ENCODE data around the gene SEMA3A.

The SEMA3A gene

GRCh38 chr7:84195295-84196060 lies 889 bp upstream of the SEMA3A start:
- DNase-seq (ENCODE audit: low read depth), result no peak

DNA sequence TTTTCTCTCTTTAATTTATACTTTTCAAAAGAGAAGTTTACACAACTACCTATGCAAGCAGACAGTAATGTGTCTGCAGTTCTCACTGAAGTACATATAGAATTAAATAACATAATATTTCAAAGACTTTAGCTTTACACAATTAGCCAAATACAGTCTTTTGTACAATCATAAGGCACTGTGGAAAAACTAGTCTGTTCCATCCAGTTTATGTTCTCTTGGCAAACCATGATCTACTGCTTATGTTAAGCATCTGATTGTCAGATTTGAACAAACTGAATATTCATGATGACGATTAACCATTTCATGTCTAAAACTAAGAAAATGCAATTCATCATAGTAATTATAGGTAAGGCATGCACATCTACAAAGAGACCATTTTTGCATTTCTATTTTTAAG lies 842 bp downstream of the SEMA3A start:
- DNase-seq (ENCODE audit: low read depth), result no peak

DNA sequence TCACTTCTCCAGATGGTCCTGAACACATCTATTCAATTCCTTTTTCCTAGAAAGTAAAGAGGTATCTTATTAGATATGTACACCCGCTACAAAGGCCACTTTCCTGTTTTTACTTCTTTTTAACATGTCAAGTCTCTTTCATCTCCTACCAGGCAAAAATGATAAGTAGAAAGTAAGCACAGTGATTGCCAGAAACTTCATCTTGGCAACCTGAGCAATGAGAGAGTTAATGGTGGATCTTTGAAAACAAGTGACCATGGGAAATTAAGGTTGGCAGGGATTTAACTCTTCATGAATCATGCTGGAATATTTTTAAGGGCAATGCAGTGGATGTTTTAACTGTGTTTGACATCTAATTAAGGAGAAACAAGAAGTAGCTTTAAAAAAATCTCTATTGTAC lies 2.7 kb downstream of the SEMA3A start:
- DNase-seq (ENCODE audit: low read depth), result no peak

- DNase-seq (ENCODE audit: low read depth), result no peak
Measured at GRCh38 chr7:84191261-84191660, 3.3 kb downstream of the SEMA3A start.

DNA sequence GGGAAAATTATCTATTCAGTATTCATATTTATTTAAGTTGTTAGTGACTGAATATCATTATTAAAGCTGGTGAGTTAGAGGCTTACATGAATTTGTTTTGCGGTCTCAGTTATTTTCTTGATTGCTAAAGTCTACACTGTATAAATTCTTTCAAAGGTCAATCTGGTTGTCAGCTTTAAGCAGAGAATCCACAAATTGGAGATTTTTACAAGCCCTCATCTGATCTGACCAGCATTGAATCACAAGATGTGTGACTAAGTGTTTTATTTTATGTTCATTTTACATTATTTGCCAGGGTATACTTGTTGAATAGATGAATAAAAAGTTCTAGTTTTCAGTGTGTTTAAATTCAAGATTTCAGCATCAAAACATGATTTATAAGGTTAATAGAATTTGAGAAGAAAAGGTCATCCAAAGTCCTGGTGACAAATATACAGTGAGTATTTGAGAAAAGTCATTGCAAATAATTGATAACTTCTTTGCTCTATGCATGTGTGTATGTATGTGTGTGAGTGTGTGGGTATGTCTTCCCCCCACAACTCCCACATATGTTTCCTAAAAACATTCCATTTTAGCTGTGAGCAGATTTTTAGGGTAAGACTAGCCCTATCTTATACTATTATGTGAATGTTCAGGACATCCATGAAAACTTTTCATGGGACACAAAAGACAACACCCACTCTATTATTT lies 4.4 kb downstream of the SEMA3A start:
- no peak for DNase-seq (ENCODE audit: low read depth)

- no peak for DNase-seq (ENCODE audit: low read depth)
Measured at GRCh38 chr7:84188786-84189405, 5.7 kb downstream of the SEMA3A start.

- no peak for DNase-seq (ENCODE audit: low read depth)
Measured at GRCh38 chr7:84187813-84188510, 6.6 kb downstream of the SEMA3A start.

DNA sequence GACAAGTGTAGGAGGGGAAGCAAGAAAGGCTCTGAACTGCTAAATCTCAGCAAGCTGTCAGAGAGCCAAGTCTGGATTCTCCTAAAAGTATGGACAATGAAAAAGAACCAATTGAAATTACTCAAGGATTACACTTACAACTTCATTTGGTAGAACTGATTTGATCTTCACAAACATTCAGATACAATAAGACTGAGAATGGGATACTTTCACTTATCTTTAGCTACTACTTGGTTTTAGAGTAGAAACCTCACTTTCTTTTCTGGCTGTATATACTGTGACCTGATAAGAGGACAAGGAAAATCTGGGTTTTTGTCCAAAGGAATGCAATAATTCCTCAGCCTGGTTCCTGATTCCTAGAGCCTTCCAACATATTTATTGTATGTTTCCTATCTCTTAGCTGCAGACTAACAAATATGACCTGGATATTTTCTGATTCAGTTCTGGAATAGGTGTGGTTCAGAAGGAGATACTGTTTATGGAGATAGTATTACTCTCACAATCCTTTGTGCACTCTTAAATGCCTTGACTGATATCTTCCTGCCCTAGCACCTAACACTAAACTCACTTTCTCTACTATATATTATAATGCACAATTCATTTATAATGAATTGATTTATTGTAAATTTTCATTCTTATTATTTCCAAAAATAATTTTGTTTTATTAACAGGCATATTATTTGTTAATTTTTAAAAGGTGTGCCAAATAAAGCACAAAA lies 7.3 kb downstream of the SEMA3A start:
- DNase-seq (ENCODE audit: low read depth), result no peak

- DNase-seq (ENCODE audit: low read depth), result no peak
Measured at GRCh38 chr7:84183741-84184140, 10.8 kb downstream of the SEMA3A start.

GRCh38 chr7:84182301-84182700 lies 12.3 kb downstream of the SEMA3A start:
- DNase-seq (ENCODE audit: low read depth), result no peak

GRCh38 chr7:84181628-84182027 lies 13.0 kb downstream of the SEMA3A start:
- no peak for DNase-seq (ENCODE audit: low read depth)

- no peak for DNase-seq (ENCODE audit: low read depth)
Measured at GRCh38 chr7:84177758-84178412, 16.7 kb downstream of the SEMA3A start.

- no peak for DNase-seq (ENCODE audit: low read depth)
Measured at GRCh38 chr7:84176716-84177115, 17.9 kb downstream of the SEMA3A start.

GRCh38 chr7:84175461-84175860 lies 19.1 kb downstream of the SEMA3A start:
- DNase-seq (ENCODE audit: low read depth), result no peak

DNA sequence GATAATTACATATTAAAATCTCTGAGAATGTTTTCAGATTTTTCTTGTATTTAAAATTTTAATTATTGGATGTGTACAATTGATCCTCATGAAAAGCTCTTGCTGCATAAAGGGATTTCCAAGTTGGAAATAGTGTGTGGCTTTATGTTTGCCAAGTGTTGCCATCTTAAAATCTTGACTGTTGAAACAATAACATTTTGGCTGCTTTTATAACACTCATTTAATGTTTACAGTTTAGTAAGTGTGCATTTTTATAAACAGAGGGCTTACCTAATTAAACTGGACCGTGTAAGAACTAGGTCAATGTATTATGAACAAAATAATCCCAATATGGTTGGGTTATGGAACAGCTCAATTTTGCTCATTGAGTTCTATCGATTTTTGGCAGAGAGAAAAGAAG lies 23.9 kb downstream of the SEMA3A start:
- no peak for DNase-seq (ENCODE audit: low read depth)

GRCh38 chr7:84162584-84162983 lies 32.0 kb downstream of the SEMA3A start:
- DNase-seq (ENCODE audit: low read depth), result no peak

- DNase-seq (ENCODE audit: low read depth), result no peak
Measured at GRCh38 chr7:84162125-84162524, 32.5 kb downstream of the SEMA3A start.

DNA sequence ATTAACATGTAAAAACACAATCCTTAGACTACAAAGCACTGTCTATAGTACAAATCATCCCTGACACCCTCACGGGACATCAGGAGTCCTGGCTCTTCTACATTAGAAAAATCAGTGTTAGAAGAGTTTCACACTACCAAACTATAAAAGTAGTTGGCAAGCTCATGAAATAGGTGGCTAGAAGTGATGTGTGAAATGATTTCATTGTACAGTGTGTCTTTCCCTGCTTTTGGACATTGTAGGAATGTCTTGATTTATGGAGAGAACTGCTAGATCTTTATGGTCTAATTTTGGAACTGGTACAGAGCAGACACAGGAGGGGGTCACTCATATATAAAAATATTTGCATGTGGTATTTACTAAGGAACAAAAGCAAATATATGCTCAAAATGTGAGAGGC lies 33.2 kb downstream of the SEMA3A start:
- DNase-seq (ENCODE audit: low read depth), result no peak

DNA sequence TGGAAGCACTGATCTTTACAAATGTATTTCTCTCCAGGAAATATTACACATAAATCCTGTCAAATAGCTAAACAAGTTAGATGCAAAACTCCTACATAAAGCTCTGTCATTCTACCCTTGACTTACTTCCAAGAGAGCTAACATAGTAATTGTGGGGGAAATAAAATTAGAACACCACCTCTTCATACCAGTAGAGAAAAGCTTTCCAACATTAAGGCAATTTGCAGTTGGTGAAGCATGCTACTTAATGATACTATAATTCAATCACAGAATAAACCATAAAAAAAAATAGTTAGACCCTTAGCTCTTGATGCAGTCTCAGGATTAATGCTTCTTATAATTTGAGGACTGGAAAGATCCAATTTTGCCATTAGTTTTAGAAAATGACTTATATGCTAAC lies 35.2 kb downstream of the SEMA3A start:
- DNase-seq (ENCODE audit: low read depth), result no peak

- no peak for DNase-seq (ENCODE audit: low read depth)
Measured at GRCh38 chr7:84157171-84157570, 37.4 kb downstream of the SEMA3A start.

- DNase-seq (ENCODE audit: low read depth), result no peak
Measured at GRCh38 chr7:84154991-84155781, 39.4 kb downstream of the SEMA3A start.

Data from GM04504 (cell line).